ENCODE data around the gene GPR4. TPM values are rescaled to one million over a fixed set of nuclear protein-coding genes. Genes with fewer than 3 reads are reported as not detected.

GPR4 gene
- total RNA-seq, result 1 to 10 TPM in 1 of 4 donors, under 1 TPM in 3; 0.27 to 1.4 (median 0.43) TPM

DNA sequence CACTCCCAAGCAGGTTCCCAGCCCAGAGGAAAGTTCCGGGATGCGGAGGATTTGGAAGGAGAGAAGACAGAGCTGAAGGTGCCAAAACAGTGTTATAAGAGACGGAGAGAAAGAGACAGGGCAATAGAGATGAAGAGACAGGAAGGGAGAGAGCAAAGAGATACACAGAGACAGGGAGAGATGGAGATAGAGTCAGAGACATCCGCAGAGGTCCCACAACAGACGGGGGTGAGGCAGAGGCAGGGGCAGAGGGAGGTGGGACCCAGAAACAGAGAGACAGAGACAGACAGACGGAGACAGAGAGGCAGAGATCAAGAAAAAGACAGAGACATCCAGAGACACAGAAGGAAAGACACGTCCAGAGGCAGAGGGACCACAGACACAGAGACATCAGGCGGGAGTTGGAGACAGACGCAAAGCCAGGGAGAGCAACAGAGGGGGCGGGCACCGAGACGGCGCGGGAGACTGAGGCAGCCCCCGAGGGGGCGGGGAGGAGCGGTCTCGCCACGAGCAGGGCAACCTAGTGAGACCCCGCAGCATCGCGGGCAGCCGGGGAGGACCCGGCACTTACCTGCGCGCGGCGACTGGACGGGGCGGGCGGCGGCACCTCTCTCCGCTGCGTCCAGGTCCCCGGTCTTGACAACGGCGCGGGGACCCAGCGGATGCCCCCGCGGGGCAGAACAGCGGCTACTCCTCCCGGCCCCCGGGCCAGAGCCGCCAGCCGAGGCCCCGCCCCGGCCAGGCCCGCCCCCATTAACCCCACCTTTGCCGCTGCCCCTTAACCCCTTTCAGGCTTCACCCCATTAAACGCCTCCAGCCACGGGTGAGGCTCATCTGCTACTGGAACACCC lies at the start of gene GPR4:
TSS of gene GPR4 (minus strand) at position 689 of the 851 bp plus-strand sequence. CDS start 10,346 bp downstream, outside the sequence.
- TF ChIP-seq POLR2AphosphoS5 (IDR thresholded peaks at IDR 0.05) (no peak), EP300 (IDR thresholded peaks at IDR 0.05; ENCODE audit: low read depth) (no peak), POLR2A (IDR thresholded peaks at IDR 0.05) (no peak)
- TF ChIP-seq, protein P1, sequence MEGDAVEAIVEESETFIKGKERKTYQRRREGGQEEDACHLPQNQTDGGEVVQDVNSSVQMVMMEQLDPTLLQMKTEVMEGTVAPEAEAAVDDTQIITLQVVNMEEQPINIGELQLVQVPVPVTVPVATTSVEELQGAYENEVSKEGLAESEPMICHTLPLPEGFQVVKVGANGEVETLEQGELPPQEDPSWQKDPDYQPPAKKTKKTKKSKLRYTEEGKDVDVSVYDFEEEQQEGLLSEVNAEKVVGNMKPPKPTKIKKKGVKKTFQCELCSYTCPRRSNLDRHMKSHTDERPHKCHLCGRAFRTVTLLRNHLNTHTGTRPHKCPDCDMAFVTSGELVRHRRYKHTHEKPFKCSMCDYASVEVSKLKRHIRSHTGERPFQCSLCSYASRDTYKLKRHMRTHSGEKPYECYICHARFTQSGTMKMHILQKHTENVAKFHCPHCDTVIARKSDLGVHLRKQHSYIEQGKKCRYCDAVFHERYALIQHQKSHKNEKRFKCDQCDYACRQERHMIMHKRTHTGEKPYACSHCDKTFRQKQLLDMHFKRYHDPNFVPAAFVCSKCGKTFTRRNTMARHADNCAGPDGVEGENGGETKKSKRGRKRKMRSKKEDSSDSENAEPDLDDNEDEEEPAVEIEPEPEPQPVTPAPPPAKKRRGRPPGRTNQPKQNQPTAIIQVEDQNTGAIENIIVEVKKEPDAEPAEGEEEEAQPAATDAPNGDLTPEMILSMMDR (IDR thresholded peaks at IDR 0.05), result no peak
- in situ Hi-C loops (cut with MboI; ENCODE audit: low pct_ligation_motif_present in 1 of 4, low pct_unique_long_range_greater_than_20kb in 1 of 4, low sequenced_read_pairs in 3 of 4), result no loop called here
- Histone ChIP-seq H3K4me3 (peak within 1 kb of the TSS in 3 of 4 donors; percentile 7 to 24 (median 14)), H3K4me1 (peaks cover 0 to 16% (median 2%) of the 10 kb centered on the region in 4 donors), H3K9me3 (no peaks in the 10 kb centered on the region), H3K36me3 (no peaks in the 10 kb centered on the region), H3K27ac (peak within 1 kb of the TSS; percentile 10 to 34 (median 28)), H3K27me3 (peaks cover 74% of the 10 kb centered on the region)
- intact Hi-C loops (cut with DNase I; ENCODE audit: low total_unique reads), result no loop called here
- WGBS, 2 donors (ENCODE audit: low coverage in 1 of 2), result 9 to 14% methylated on average over 6 to 36 of the region's 52 CpGs
- DNase-seq, result no peak

- Histone ChIP-seq H3K36me3 (no peaks in the 10 kb centered on the region), H3K27ac (no peak overlapping the region), H3K4me3 (no peak overlapping the region), H3K9me3 (no peaks in the 10 kb centered on the region), H3K4me1 (peaks cover 0 to 8% (median 5%) of the 10 kb centered on the region in 4 donors), H3K27me3 (peaks cover 14% of the 10 kb centered on the region)
- intact Hi-C loops (cut with DNase I; ENCODE audit: low total_unique reads), result no loop called here
- in situ Hi-C loops (cut with MboI; ENCODE audit: low pct_ligation_motif_present in 1 of 4, low pct_unique_long_range_greater_than_20kb in 1 of 4, low sequenced_read_pairs in 3 of 4), result no loop called here
- WGBS, 2 donors (ENCODE audit: low coverage in 1 of 2), result 81 to 83% methylated on average over 3 of the region's 3 CpGs
- TF ChIP-seq POLR2A (IDR thresholded peaks at IDR 0.05) (no peak), EP300 (IDR thresholded peaks at IDR 0.05; ENCODE audit: low read depth) (no peak), POLR2AphosphoS5 (IDR thresholded peaks at IDR 0.05) (no peak)
- TF ChIP-seq, protein P1 (IDR thresholded peaks at IDR 0.05), result no peak
- no peak for DNase-seq
Measured at GRCh38 chr19:45650722-45651121, 48.7 kb upstream of the GPR4 start.

DNA sequence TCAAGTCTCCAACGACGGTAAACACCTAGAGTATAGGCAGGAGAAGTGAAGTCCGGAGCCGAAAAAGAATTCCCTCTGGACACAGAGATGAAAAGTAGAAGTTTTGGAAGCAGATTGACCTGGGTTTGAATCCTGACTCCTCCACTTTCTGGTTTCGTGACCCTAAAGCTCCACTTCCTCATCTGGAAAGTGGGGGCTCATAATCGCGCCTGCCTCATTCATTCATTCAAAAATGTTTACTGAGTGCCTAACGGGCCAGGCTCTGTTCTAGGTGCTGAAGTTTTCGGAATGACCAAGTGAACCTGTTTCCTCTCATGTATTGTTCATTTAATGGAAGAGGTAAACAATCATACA lies 44.3 kb upstream of the GPR4 start:
- peak overlapping the region in 1 of 4 donors; percentile 24 for H3K4me3 ChIP-seq
- peaks cover 0 to 38% (median 34%) of the 10 kb centered on the region in 4 donors for H3K4me1 ChIP-seq
- H3K27ac ChIP-seq, result no peak overlapping the region
- peaks cover 38% of the 10 kb centered on the region for H3K27me3 ChIP-seq
- intact Hi-C loops (cut with DNase I; ENCODE audit: low total_unique reads) (no loop called here), in situ Hi-C loops (cut with MboI; ENCODE audit: low pct_ligation_motif_present in 1 of 4, low pct_unique_long_range_greater_than_20kb in 1 of 4, low sequenced_read_pairs in 3 of 4) (no loop called here)
- WGBS, 2 donors (ENCODE audit: low coverage in 1 of 2), result 6% methylated on average over 9 of the region's 9 CpGs; no CpG with 5 or more reads in 1 of the 2 donors
- no peak for DNase-seq
- no peaks in the 10 kb centered on the region for H3K36me3 ChIP-seq
- TF ChIP-seq, protein P1 (IDR thresholded peaks at IDR 0.05), result no peak
- TF ChIP-seq EP300 (IDR thresholded peaks at IDR 0.05; ENCODE audit: low read depth) (no peak), POLR2A (IDR thresholded peaks at IDR 0.05) (no peak), POLR2AphosphoS5 (IDR thresholded peaks at IDR 0.05) (no peak)
- H3K9me3 ChIP-seq, result no peaks in the 10 kb centered on the region

DNA sequence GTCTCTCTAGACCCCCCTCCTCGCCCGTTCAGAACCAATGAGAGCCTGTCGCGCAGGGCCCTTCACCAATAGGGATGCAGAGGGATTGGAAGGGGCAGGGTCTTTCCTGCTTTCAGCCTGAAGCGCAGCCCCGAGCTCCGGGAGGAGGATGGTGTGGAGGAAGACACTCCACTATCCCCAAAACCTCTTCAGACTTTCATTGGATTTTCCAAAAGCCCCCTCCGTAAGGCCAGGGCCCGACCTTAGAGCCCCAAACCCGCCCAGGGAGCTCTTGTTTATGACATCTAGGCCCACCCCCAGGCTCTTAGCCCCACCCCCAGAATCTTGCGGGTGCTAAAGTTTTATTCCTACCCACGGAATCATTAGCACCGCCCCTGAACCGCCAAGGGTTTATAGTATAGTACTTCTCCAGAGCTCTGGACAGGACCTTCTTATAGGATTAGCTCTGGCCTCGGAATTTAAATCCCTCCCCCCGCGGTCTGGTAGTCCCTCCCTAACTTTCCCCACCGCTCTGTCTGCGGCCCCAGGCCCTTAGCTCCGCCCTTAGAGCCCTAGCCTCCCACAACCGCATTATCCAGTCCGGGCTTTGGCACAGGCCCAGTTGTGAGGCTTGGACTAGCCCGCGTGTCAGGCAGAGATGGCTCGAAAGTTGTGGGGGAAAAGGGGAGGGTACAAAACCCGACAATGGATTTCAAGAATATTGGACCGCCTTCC lies 43.8 kb upstream of the GPR4 start:
- 2 to 5% methylated on average over 4 to 27 of the region's 27 CpGs for WGBS, 2 donors (ENCODE audit: low coverage in 1 of 2)

More for the DNA sequence above, 43.8 kb upstream of the GPR4 start:
- no peak for TF ChIP-seq POLR2AphosphoS5 (IDR thresholded peaks at IDR 0.05)
- TF ChIP-seq, protein P1 (IDR thresholded peaks at IDR 0.05), result no peak
- no peak for TF ChIP-seq EP300 (IDR thresholded peaks at IDR 0.05; ENCODE audit: low read depth)
- no peak for TF ChIP-seq POLR2A (IDR thresholded peaks at IDR 0.05)
- intact Hi-C loops (cut with DNase I; ENCODE audit: low total_unique reads) (no loop called here), in situ Hi-C loops (cut with MboI; ENCODE audit: low pct_ligation_motif_present in 1 of 4, low pct_unique_long_range_greater_than_20kb in 1 of 4, low sequenced_read_pairs in 3 of 4) (no loop called here)
- H3K4me1 ChIP-seq, result peaks cover 0 to 43% (median 39%) of the 10 kb centered on the region in 4 donors
- H3K4me3 ChIP-seq, result peak overlapping the region; percentile 0 to 39 (median 22)
- peak overlapping the region in 2 of 4 donors; percentile 18 to 22 for H3K27ac ChIP-seq
- peaks cover 38% of the 10 kb centered on the region for H3K27me3 ChIP-seq
- no peaks in the 10 kb centered on the region for H3K36me3 ChIP-seq
- peak; percentile 85 for DNase-seq
- no peaks in the 10 kb centered on the region for H3K9me3 ChIP-seq
